Left lobe of liver (tissue), 2 donors: ENCODE data around the gene ST7L. TPM values are rescaled to one million over a fixed set of nuclear protein-coding genes. Genes with fewer than 3 reads are reported as not detected.
A peak's percentile ranks its signal among the peaks of the same experiment; 100 is the strongest.
"Not testable (repeated sequence)": the region's sequence is repeated elsewhere in the genome, so short reads cannot be mapped to it uniquely, and the experiment has no call there.

Experiments
- ATAC-seq: fragments of 200-7000 bp; cut with Tn5 transposase; one replicate; pipeline ENCODE4 v1.9.1; 2020; ENCODE audit warnings: mild to moderate bottlenecking, moderate library complexity
- DNase-seq: peaks from one replicate; pipeline ENCODE4 v3.0.0-alpha.2; 2020; ENCODE audit warnings: low spot score
- total RNA-seq: library from RNA; stranded (reverse); gene quantifications from one replicate; pipeline ENCODE4 v1.2.1, GENCODE V29; 2021
- donor health status: DM: no; HTN: no; CAD: no; lungs with moderate emphysema.
- donor health status: DM: no; HTN: yes; CAD: no.

The ST7L gene, protein sequence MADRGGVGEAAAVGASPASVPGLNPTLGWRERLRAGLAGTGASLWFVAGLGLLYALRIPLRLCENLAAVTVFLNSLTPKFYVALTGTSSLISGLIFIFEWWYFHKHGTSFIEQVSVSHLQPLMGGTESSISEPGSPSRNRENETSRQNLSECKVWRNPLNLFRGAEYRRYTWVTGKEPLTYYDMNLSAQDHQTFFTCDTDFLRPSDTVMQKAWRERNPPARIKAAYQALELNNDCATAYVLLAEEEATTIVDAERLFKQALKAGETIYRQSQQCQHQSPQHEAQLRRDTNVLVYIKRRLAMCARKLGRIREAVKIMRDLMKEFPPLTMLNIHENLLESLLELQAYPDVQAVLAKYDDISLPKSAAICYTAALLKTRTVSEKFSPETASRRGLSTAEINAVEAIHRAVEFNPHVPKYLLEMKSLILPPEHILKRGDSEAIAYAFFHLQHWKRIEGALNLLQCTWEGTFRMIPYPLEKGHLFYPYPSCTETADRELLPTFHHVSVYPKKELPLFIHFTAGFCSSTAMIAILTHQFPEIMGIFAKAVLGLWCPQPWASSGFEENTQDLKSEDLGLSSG
- total RNA-seq: 6.2 TPM

DNA sequence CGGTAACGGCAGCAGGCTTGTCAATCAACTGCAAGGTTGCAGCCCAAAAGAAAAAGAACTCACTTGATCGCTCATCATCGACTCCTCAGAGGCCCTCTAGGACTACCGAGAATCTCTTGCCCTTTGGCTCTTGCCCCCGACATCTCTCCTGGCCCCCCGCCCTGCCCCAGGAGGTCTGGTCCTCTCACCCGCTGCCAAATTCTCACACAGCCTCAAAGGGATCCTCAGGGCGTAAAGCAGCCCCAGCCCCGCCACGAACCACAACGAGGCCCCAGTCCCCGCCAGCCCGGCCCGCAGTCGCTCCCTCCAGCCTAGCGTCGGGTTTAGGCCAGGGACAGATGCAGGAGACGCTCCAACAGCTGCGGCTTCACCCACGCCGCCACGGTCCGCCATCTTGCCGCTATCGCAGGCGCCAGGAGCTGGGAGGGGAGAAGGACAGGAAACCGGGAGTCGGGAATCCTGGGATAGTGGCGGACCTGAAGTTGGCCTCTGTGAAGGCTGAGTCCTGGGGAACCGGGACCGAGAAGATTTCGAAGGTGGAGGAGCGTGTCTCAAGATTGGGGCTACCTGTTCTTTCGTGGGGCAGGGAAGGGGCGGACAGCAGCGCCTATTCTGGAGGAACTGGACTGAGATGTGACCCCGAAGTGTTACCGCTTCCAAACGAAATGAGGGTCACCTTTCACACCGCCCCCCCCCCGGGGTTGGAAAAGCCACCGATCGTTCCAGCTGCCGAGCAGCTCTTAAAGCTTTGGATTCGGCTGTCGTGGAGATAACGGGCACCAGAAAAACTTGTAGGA lies at the start of gene ST7L:
Gene ST7L (minus strand): TSS at position 421 of the 797 bp plus-strand sequence. CDS start 28 bp downstream, at position 393.
- ATAC-seq (peak; percentile 92), DNase-seq (peak; percentile 87)

DNA sequence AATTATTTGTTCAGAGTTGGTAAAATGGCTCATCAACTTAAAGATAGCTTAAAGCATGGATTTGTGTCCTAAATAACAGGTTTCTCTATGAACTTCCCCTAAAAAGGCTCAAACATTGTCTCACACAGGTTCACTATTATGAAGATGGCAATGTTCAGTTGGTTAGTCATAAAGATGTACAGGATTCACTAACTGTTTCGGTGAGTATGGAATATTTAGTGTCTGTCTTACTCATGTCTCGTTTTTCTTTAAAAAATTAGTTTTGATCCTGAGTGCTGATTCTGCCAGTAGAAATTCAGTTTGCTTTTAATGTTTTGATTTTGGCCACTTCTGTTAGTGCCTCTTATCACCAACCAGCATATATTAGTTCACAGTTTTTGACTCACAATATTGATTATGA lies 48.0 kb upstream of the ST7L start:
- ATAC-seq (no peak), DNase-seq (no peak)

DNA sequence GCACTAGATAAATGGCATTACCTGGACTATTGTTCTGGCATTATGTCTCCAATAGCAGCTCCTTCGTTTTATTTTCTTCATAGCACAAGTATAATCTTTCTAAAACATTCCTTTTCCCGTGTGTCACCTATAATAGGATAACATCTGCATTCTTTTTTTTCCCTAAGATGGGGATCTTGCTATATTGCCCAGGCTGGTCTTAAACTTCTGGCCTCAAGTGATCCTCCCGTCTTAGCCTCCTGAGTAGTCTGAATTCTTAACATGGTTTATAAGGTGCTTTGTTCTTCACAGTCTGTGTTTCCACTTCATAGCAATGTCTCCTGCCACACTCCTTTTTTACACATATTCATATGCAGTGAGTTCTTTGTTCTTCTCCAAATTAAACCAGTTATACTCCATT lies 46.9 kb upstream of the ST7L start:
- ATAC-seq (no peak), DNase-seq (no peak)

DNA sequence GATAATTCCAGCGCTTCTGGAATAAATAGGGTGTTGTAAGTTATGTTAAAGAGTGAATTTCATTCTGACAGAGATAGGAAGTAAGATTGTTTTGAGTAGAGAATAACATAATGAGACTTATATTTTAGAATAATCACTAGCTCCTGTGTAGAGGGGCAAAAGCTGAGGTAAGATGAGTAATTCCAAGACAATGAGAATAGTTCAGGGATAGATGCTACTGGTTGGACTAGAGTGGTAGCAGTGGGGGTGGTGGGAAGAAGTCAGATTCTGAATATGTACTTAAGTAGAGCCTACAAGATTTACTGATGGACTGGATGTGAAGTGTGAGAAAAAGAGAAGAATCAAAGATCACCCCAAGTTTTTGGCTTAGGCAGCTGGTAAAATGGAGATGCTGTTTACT lies 32.3 kb upstream of the ST7L start:
- DNase-seq (no peak), ATAC-seq (no peak)

DNA sequence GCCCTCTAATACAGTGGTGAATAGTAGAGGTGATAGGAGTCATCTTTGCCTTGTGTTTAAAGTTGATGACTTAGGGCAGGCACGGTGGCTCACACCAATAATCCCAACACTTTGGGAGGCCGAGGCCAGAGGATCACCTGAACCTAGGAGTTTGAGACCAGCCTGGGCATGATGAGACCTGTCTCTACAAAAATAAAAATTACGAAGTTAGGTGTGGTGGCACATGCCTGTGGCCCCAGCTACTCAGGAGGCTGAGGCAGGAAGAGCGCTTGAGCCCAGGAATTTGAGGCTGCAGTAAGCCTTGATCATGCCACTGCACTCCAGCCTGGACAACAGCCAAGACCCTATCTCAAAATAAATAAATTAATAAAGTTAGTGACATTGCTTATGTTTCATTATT lies 27.3 kb upstream of the ST7L start:
- ATAC-seq: no peak
- no peak for DNase-seq

DNA sequence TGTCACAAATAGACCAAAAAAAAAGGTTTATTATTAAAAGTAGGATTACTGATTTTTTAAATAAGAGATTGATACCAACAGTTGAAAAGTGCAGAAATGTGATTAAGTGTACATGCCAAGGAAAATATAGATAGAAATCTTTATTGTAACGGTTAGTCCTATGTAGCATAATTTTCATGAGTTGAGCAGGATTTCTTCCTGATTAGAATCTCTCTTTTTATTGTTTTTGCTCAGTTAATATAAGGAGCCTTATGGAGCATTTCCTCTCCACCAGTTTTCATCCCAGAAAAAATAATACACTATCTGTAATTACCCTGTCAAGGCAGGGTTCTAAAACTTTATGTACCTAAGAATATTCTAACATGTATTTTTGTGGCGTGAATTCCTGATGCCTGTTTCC lies 24.1 kb upstream of the ST7L start:
- ATAC-seq (no peak), DNase-seq (no peak)

DNA sequence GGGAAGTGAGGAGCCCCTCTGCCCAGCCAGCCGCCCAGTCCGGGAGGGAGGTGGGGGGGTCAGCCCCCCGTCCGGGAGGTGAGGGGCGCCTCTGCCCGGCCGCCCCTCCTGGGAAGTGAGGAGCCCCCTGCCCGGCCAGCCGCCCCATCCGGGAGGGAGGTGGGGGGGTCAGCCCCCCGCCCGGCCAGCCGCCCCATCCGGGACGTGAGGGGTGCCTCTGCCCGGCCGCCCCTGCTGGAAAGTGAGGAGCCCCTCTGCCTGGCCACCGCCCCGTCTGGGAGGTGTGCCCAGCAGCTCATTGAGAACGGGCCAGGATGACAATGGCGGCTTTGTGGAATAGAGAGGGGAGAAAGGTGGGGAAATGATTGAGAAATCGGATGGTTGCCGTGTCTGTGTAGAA lies 21.5 kb upstream of the ST7L start:
- not testable (repeated sequence) for ATAC-seq, DNase-seq

DNA sequence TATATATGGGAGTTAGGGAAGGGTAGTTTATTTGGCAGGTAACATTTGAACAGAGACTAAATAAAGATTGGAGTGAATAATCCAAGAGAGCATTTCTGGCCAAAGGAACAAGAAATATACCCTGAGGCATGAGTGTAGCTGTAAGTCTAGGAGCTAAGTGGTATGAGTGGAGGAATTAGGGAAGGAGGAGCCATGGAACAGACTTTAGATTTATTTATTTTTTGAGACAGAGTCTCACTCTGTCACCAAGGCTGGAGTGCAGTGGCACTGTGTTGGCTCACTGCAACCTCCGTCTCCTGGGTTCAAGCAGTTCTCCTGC lies 19.1 kb upstream of the ST7L start:
- no peak for ATAC-seq

DNA sequence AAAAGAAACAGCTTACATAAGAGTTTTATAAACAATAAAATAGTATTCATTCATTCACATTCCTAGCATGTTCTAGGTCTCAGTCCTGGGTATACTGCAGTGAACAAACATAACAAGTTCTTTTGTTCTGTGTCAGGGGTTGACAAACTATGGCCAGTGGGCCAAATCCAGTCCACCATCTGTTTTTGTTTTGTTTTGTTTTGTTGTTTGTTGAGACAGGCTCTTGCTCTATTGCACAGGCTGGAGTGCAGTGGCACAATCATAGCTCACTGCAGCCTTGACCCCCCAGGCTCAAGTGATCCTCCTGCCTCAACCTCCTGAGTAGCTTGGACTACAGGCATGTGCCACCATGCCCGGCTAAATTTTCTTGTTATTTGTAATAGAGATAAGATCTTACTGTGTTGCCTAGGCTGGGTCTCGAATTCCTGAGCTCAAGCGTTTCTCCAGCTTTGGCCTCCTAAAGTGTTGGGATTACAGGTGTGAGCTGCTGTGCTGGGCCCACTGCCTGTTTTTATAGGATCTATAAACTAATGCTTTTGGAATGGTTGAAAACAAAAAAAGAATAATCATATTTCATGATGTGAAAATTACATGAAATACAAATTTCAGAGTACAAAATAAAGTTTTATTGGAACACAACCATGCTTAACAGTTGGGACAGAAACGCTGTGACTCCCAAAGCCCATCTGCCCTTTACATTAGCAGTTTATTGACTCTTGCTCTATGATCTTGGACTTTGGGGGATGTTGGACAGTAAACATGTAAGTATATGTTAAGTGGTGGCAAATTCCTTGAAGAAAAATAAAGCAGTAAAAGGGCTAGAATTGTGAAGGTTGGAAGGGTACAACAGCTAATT lies 18.5 kb upstream of the ST7L start:
- no peak for DNase-seq
- no peak for ATAC-seq

More for the DNA sequence above, 19.1 kb upstream of the ST7L start:
- no peak for DNase-seq

DNA sequence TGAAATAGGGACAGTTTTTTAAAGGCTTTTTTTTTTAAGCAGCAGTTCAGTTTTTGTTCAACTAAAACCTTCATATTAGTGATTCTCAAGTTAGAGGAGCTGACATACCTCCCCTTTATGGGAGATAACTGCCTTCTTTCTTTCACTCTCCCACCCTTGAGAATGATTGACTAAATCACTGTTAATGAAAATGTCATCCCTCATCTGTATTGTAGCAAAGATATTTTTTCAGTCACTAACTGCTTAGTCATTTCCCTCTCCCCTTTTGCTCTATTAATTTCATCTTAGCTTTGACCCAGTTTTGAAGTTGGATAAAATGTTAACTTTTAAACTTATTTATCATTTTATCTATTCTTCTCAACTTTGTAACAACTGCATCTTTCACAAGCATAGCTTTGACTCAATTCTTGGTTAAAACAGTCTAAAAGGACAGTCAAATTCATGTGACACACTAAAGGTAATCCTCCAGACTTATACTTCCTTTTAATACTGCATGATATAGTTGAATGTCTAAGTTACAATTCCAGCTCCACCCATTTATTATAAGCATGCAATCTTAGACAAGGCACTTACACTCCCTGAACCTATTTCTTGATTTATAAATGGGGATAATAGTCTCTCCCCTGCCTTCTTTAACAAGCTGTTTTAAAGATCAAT lies 17.8 kb upstream of the ST7L start:
- DNase-seq (no peak), ATAC-seq (no peak)

DNA sequence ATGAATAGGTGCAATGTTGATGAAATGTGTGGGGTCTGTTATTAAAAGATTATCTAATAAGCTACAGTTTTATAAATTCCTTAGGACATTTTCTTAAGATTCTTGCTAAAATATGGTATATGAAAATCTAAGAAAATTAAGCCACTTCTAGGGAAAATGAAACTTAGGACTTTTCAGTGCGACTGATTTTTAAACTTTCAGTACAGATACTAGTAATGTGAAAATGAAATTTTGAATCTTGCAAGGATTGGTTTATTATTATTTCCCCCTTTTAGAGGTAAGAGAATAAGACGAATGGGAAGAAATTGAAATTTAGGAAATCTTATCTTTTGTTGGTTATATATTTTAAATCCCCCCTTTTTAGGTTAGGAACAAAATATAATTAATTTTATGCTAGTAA lies 17.1 kb upstream of the ST7L start:
- no peak for ATAC-seq

DNA sequence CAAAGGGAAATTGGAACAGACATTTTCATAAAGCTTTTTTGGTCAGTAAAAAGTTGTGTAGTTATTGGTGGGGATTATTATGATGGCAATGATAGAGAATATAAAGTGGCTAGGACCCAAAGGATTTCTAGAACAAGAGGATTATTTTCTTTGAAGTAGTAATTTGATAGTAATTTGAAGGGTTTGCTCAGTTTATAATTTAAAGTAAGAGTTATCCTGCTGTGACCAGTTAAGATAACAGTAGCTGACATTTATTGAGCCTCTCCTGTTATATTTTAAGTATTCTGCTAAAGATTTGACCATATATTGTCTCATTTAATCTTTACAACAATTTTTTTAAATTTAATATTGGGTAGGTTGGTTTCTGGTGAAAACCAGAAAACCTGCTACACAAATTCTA lies 15.4 kb upstream of the ST7L start:
- ATAC-seq (no peak), DNase-seq (no peak)

More for the DNA sequence above, 17.1 kb upstream of the ST7L start:
- DNase-seq: no peak

DNA sequence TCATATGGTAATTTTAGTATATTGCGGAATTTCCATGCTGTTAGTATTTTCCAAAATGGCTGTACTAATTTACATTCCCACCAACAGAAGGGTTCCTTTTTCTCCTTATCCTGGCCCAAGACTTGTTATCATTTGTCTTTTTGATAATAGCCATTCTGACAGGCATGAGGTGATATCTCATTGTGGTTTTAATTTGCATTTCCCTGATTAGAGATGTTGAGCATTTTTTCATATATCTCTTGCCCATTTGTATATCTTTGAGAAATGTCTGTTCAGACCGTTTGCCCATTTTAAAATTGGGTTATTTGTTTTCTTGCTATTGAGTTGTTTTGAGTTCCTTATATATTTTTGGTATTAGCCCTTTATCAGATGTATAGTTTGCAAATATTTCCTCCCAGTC lies 14.7 kb upstream of the ST7L start:
- no peak for ATAC-seq
- no peak for DNase-seq

DNA sequence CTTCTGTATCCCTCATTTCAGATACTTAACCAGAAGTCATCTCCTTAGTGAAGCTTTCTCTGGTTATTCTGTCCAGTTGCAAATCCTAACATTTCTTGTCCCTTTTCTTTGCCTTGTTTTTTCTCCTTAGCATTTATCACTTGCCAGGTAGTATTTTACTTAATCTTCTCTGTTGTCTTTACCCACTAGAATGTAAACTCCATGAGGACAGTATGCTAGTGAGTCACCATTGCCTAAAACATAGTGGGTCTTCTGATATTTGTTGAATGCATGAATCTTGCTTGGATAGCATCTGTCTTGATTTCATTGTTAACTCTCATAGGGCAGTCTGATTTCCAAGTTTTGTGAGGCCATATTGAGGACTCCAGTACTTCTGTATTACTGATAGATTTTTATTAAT lies 10.3 kb upstream of the ST7L start:
- ATAC-seq (no peak), DNase-seq (no peak)

DNA sequence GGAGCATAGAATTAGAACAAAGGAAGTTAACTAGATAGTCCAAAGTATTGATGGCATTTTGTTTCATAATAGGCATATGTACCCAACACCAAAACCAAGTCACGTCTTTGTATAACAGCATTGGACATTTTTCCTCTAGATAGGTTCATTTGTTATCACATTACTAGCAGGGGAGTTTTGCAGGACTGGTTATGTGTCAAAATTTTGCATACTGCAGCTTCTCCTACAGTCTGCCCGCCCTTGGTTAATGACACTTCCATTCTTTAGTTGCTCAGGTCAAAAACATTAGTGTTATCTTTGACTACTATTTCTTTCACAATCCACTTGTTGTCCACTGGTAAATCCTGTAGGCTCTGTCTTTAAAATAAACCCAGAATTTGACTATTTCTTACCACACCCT lies 9.6 kb upstream of the ST7L start:
- DNase-seq (no peak), ATAC-seq (no peak)

DNA sequence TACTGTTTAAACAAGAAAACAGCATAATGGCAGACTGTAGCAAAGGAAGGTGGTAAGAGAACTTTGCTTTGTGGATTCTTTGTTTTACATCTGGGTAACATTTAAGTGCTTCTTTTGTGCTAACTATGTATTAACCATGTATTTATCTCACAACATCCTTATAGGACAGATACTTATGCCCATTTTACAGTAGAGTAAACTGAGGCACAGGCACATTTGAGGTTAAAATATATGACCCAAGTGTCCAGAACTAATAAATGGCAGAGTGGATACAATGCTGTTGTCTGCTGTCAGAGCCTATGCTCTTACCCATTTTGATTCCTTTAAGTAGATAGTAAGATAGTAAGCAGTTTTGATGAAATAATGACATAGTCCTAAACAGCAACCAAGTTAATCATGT lies 7.9 kb upstream of the ST7L start:
- no peak for ATAC-seq

DNA sequence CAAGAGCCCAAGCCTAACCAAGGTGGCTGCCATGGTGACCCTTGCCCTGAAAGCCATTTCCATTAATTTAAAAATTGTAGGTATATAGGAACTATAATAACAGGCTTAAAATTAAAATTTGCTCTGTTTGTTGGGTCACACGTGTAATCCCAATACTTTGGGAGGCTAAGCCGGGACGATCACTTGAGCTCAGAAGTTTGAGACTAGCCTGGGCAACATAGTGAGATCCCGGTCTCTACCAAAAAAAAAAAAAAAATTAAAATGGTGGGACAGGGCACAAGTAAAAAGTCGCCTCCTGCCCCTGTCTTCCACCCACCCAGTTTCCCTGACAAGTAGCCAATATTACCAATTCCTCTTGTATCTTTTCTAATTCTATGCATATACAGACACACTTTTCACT lies 7.3 kb upstream of the ST7L start:
- ATAC-seq (no peak), DNase-seq (no peak)

More for the DNA sequence above, 7.9 kb upstream of the ST7L start:
- no peak for DNase-seq

DNA sequence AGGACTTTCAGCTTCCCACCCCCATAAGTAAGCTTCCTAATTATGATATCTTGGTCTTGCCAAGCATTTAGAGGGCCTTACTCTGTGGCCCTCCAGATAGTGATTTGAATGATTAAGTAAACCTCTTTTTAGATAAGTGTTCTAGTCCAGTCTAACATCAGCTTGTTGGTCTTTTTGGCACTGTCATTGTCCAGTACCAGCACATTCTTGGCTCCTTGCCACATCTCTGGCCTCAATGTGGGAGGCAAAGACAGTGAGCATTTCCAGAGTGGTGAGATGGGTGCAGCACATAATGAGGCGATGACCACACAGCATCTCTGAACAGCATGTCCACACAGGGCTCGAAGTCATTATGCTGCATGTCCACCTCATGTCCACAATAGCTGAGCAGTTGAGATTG lies 6.8 kb upstream of the ST7L start:
- peak; percentile 17 for ATAC-seq

DNA sequence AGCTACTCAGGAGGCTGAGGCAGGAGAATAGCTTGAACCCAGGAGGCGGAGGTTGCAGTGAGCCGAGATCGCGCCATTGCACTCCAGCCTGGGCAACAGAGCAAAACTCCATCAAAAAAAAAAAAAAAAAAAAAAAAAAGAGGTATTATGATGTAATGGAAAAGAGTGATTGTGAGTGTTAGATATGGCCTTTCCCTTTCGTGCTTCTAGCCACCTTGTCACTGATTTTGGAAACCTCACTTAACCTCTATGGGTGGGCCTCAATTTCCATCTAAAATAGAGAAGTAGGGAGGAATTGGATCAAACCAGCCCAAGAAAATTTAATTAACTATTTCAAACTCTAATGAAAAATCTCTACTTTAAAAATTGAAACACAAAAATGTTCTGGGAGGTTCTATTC lies 5.6 kb upstream of the ST7L start:
- not testable (repeated sequence) for ATAC-seq, DNase-seq

More for the DNA sequence above, 6.8 kb upstream of the ST7L start:
- DNase-seq: no peak

DNA sequence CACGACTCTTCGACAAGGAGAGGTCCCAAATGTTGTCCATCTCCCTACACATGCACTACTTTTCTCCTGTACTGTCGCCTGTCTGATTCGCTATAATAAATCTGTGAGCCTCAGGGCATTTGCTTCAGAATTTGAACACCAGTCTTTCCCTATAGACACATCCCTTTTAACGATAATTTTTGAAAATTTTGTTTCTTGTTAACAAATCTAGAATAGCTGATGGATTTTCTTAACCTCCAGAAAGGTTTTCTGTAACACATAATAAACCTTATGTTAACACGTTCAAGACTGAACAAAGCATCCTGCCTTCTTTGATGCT lies 1.4 kb upstream of the ST7L start:
- DNase-seq: no peak
- ATAC-seq: no peak
